Rectal smooth muscle tissue (tissue), 1 donor: ENCODE measurements around the gene TTBK2.
"Not testable (repeated sequence)": the region's sequence is repeated elsewhere in the genome, so short reads cannot be mapped to it uniquely, and the experiment has no call there.

Experiments
- H3K27ac ChIP-seq: one replicate; pipeline ENCODE4 v1.7.0; 2013; ENCODE audit warnings: low read depth, low read length, inconsistent platforms
- H3K27me3 ChIP-seq: one replicate; pipeline ENCODE4 v1.7.0; 2013; ENCODE audit warnings: low read length; ENCODE audit not compliant: control insufficient read depth, insufficient read depth
- H3K36me3 ChIP-seq: one replicate; pipeline ENCODE4 v1.7.0; 2013; ENCODE audit warnings: low read length; ENCODE audit not compliant: control insufficient read depth, insufficient read depth
- H3K4me1 ChIP-seq: one replicate; pipeline ENCODE4 v1.7.0; 2013; ENCODE audit warnings: low read length; ENCODE audit not compliant: control insufficient read depth, insufficient read depth
- H3K4me3 ChIP-seq: one replicate; pipeline ENCODE4 v1.7.0; 2013; ENCODE audit warnings: low read length
- H3K9ac ChIP-seq: one replicate; pipeline ENCODE4 v1.7.0; 2013; ENCODE audit warnings: low read length

Gene TTBK2

GRCh38 chr15:42772901-42773300 is 147.7 kb downstream of the TTBK2 start:
- peaks cover 4% of the 10 kb centered on the region for H3K36me3 ChIP-seq
- H3K27ac ChIP-seq = no peak overlapping the region
- no peak overlapping the region for H3K9ac ChIP-seq
- H3K4me3 ChIP-seq = no peak overlapping the region
- no peaks in the 10 kb centered on the region for H3K27me3 ChIP-seq
- no peaks in the 10 kb centered on the region for H3K4me1 ChIP-seq

- H3K27ac ChIP-seq = no peak overlapping the region
- no peak overlapping the region for H3K9ac ChIP-seq
- H3K4me3 ChIP-seq = no peak overlapping the region
- peaks cover 4% of the 10 kb centered on the region for H3K36me3 ChIP-seq
- H3K27me3 ChIP-seq = no peaks in the 10 kb centered on the region
- no peaks in the 10 kb centered on the region for H3K4me1 ChIP-seq
Observed at GRCh38 chr15:42772144-42772543, 148.4 kb downstream of the TTBK2 start.

- not testable (repeated sequence) for H3K27ac ChIP-seq, H3K4me1 ChIP-seq, H3K9ac ChIP-seq, H3K4me3 ChIP-seq, H3K36me3 ChIP-seq, H3K27me3 ChIP-seq
Observed at GRCh38 chr15:42766109-42766508, 154.5 kb downstream of the TTBK2 start.

- not testable (repeated sequence) for H3K9ac ChIP-seq, H3K4me1 ChIP-seq, H3K36me3 ChIP-seq, H3K27ac ChIP-seq, H3K27me3 ChIP-seq, H3K4me3 ChIP-seq
Observed at GRCh38 chr15:42764154-42764731, 156.3 kb downstream of the TTBK2 start.

- not testable (repeated sequence) for H3K4me1 ChIP-seq, H3K36me3 ChIP-seq, H3K27me3 ChIP-seq, H3K27ac ChIP-seq, H3K4me3 ChIP-seq, H3K9ac ChIP-seq
Observed at GRCh38 chr15:42761813-42762212, 158.8 kb downstream of the TTBK2 start.

GRCh38 chr15:42760759-42761158 is 159.8 kb downstream of the TTBK2 start:
- no peak overlapping the region for H3K27ac ChIP-seq
- H3K4me3 ChIP-seq = no peak overlapping the region
- H3K9ac ChIP-seq = no peak overlapping the region
- no peaks in the 10 kb centered on the region for H3K27me3 ChIP-seq
- no peaks in the 10 kb centered on the region for H3K36me3 ChIP-seq
- H3K4me1 ChIP-seq = no peaks in the 10 kb centered on the region

- Histone ChIP-seq H3K4me3 (no peak overlapping the region), H3K9ac (no peak overlapping the region), H3K36me3 (no peaks in the 10 kb centered on the region), H3K4me1 (no peaks in the 10 kb centered on the region), H3K27me3 (no peaks in the 10 kb centered on the region), H3K27ac (no peak overlapping the region)
Observed at GRCh38 chr15:42759093-42759492, 161.5 kb downstream of the TTBK2 start.

- H3K4me1 ChIP-seq = no peaks in the 10 kb centered on the region
- H3K4me3 ChIP-seq = no peak overlapping the region
- H3K27me3 ChIP-seq = no peaks in the 10 kb centered on the region
- H3K9ac ChIP-seq = no peak overlapping the region
- no peak overlapping the region for H3K27ac ChIP-seq
- H3K36me3 ChIP-seq = no peaks in the 10 kb centered on the region
Observed at GRCh38 chr15:42750306-42750705, 170.3 kb downstream of the TTBK2 start.

- Histone ChIP-seq H3K27ac (no peak overlapping the region), H3K36me3 (no peaks in the 10 kb centered on the region), H3K4me1 (no peaks in the 10 kb centered on the region), H3K4me3 (no peak overlapping the region), H3K27me3 (no peaks in the 10 kb centered on the region), H3K9ac (no peak overlapping the region)
Observed at GRCh38 chr15:42749266-42749665, 171.3 kb downstream of the TTBK2 start.

- no peaks in the 10 kb centered on the region for H3K27me3 ChIP-seq
- no peaks in the 10 kb centered on the region for H3K4me1 ChIP-seq
- no peak overlapping the region for H3K4me3 ChIP-seq
- no peaks in the 10 kb centered on the region for H3K36me3 ChIP-seq
- H3K27ac ChIP-seq = no peak overlapping the region
- no peak overlapping the region for H3K9ac ChIP-seq
Observed at GRCh38 chr15:42744195-42744594, 176.4 kb downstream of the TTBK2 start.

- H3K9ac ChIP-seq = no peak overlapping the region
- peaks cover 2% of the 10 kb centered on the region for H3K4me1 ChIP-seq
- no peak overlapping the region for H3K27ac ChIP-seq
- no peaks in the 10 kb centered on the region for H3K36me3 ChIP-seq
- no peaks in the 10 kb centered on the region for H3K27me3 ChIP-seq
- no peak overlapping the region for H3K4me3 ChIP-seq
Observed at GRCh38 chr15:42742149-42742548, 178.4 kb downstream of the TTBK2 start.

GRCh38 chr15:42741710-42742109 is 178.9 kb downstream of the TTBK2 start:
- no peaks in the 10 kb centered on the region for H3K27me3 ChIP-seq
- no peak overlapping the region for H3K4me3 ChIP-seq
- no peak overlapping the region for H3K27ac ChIP-seq
- peaks cover 2% of the 10 kb centered on the region for H3K4me1 ChIP-seq
- no peaks in the 10 kb centered on the region for H3K36me3 ChIP-seq
- H3K9ac ChIP-seq = no peak overlapping the region

GRCh38 chr15:42737529-42738328 is 182.8 kb downstream of the TTBK2 start:
- Histone ChIP-seq H3K9ac (peak overlapping the region; percentile 28), H3K27me3 (no peaks in the 10 kb centered on the region), H3K36me3 (peaks cover 4% of the 10 kb centered on the region), H3K27ac (peak overlapping the region; percentile 81), H3K4me1 (peaks cover 2% of the 10 kb centered on the region), H3K4me3 (peak overlapping the region; percentile 73)
